GM23248 (cell line): ENCODE results near the gene ATG16L2.

Source experiments
- EZH2 ChIP-seq: fragments of 200-600 bp; sonication (generic); IDR thresholded peaks from 2 replicates; pipeline ENCODE4 v1.6.1; 2018; ENCODE audit warnings: antibody characterized with exemption, mild to moderate bottlenecking; ENCODE audit not compliant: insufficient read depth, poor library complexity, severe bottlenecking
- EZH2phosphoT487 ChIP-seq: fragments of 200-600 bp; sonication (generic); IDR thresholded peaks from 2 replicates; pipeline ENCODE4 v1.6.1; 2018; ENCODE audit warnings: antibody characterized with exemption, moderate library complexity, mild to moderate bottlenecking, low read depth; ENCODE audit not compliant: insufficient read depth

GRCh38 chr11:72828692-72829101 is 14.5 kb downstream of the ATG16L2 start:
- TF ChIP-seq EZH2phosphoT487 (no peak), EZH2 (no peak)
